Upper lobe of left lung (tissue), 6 donors: ENCODE data around the gene DOCK8. TPM values are rescaled to one million over a fixed set of nuclear protein-coding genes. Genes with fewer than 3 reads are reported as not detected.

Experiments
- ATAC-seq, 2 donors: fragments of 200-7000 bp; cut with Tn5 transposase; one replicate each; pipeline ENCODE4 v1.9.1; 2022; ENCODE audit warnings: mild to moderate bottlenecking in 2 of 2, moderate library complexity in 2 of 2; ENCODE audit not compliant: low FRiP score in 2 of 2
- DNase-seq, 2 donors: peaks; one replicate each; pipeline ENCODE4 v3.0.0-alpha.2; 2019 to 2020
- H3K27ac ChIP-seq, 4 donors: fragments of 200-600 bp; sonication (generic); one replicate each; pipeline ENCODE4 v1.5.1; 2016 to 2019
- H3K27me3 ChIP-seq, 4 donors: fragments of 200-600 bp; sonication (generic); one replicate each; pipeline ENCODE4 v1.5.1; 2017 to 2019
- H3K36me3 ChIP-seq, 4 donors: fragments of 200-600 bp; sonication (generic); one replicate each; pipeline ENCODE4 v1.5.1; 2016 to 2019
- H3K4me1 ChIP-seq, 4 donors: fragments of 200-600 bp; sonication (generic); one replicate each; pipeline ENCODE4 v1.5.1; 2018 to 2019
- H3K4me3 ChIP-seq, 4 donors: fragments of 200-600 bp; sonication (generic); one replicate each; pipeline ENCODE4 v1.5.1; 2017 to 2019; ENCODE audit warnings: mild to moderate bottlenecking in 2 of 4, moderate library complexity in 1 of 4
- H3K9me3 ChIP-seq, 4 donors: fragments of 200-600 bp; sonication (generic); one replicate each; pipeline ENCODE4 v1.5.1; 2018 to 2019
- EP300 ChIP-seq, 4 donors: sonication (generic); formaldehyde crosslinking; IDR thresholded peaks; one replicate each; pipeline ENCODE4 v1.5.1; 2017; ENCODE audit warnings: antibody characterized with exemption in 4 of 4, control low read depth in 2 of 4
- POLR2A ChIP-seq, 4 donors: fragments of 450-650 bp; IDR thresholded peaks; one replicate each; pipeline ENCODE4 v1.5.1; 2016 to 2017; ENCODE audit warnings: antibody characterized with exemption in 4 of 4, mild to moderate bottlenecking in 2 of 4
- POLR2AphosphoS5 ChIP-seq, 2 donors: sonication (generic); formaldehyde crosslinking; IDR thresholded peaks; one replicate each; pipeline ENCODE4 v1.5.1; 2017; ENCODE audit warnings: antibody characterized with exemption in 2 of 2
- WGBS, 2 donors: methylation state at CpG; one replicate each; pipeline ENCODE4 v1.1.5; 2017 to 2018; 5-methylcytosine and 5-hydroxymethylcytosine counted together
- total RNA-seq, 6 donors: library from RNA; depleted of rRNA in 4 of 6; stranded (reverse); fragments of >200 nt in 4 of 6; gene quantifications; one replicate each; pipeline versions ENCODE4 v1.1.0 to v1.2.1, GENCODE V29; 2016 to 2021
- TF ChIP-seq, protein P1 (sequence below), 6 experiments: fragments of 450-650 bp in 4 of 6; fragments of 200-600 bp in 2 of 6; sonication (generic) in 2 of 6; IDR thresholded peaks; one replicate each; pipeline ENCODE4 v1.5.1; 2016 to 2019; ENCODE audit warnings: antibody characterized with exemption in 6 of 6
- donor health status: DM: no; HTN: no; CAD: no; lungs with moderate emphysema.
- donor health status: DM: no; HTN: yes; CAD: no; lungs with severe emphysema.

DOCK8 gene
- total RNA-seq, 6 donors from 2014 or later: 44.7 to 103 (median 74.6) TPM

DNA sequence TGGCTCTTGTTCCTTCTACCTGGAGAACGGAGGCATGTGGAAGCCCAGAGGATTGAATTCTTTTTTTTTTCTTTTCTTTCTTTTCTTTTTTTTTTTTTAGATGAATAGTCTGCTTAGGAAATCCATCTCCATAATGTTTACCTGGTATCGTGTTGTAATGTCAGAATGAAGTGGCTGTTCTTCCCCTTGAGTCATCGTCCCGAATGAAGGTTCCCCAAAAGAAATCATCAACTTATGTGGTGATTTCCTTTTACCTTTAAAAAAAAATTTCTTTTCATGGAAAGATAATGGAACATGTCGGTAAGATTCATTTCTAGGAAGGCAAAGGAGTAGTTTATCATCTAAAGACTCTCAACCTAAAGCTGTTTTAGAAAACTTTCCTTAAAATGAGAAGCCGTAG lies 59.7 kb downstream of the DOCK8 start:
- Histone ChIP-seq H3K4me1 (peaks cover 0 to 10% (median 3%) of the 10 kb centered on the region in 4 donors), H3K36me3 (no peaks in the 10 kb centered on the region), H3K4me3 (peak overlapping the region in 1 of 4 donors; percentile 22), H3K27me3 (no peaks in the 10 kb centered on the region), H3K27ac (peak overlapping the region in 3 of 4 donors; percentile 85 to 87 (median 85)), H3K9me3 (no peaks in the 10 kb centered on the region)
- TF ChIP-seq POLR2AphosphoS5 (IDR thresholded peaks at IDR 0.05) (no peak), POLR2A (IDR thresholded peaks at IDR 0.05) (no peak), EP300 (IDR thresholded peaks at IDR 0.05) (no peak)
- TF ChIP-seq, protein P1, sequence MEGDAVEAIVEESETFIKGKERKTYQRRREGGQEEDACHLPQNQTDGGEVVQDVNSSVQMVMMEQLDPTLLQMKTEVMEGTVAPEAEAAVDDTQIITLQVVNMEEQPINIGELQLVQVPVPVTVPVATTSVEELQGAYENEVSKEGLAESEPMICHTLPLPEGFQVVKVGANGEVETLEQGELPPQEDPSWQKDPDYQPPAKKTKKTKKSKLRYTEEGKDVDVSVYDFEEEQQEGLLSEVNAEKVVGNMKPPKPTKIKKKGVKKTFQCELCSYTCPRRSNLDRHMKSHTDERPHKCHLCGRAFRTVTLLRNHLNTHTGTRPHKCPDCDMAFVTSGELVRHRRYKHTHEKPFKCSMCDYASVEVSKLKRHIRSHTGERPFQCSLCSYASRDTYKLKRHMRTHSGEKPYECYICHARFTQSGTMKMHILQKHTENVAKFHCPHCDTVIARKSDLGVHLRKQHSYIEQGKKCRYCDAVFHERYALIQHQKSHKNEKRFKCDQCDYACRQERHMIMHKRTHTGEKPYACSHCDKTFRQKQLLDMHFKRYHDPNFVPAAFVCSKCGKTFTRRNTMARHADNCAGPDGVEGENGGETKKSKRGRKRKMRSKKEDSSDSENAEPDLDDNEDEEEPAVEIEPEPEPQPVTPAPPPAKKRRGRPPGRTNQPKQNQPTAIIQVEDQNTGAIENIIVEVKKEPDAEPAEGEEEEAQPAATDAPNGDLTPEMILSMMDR (IDR thresholded peaks at IDR 0.05): no peak
- DNase-seq (no peak), ATAC-seq (no peak)
- 59 to 63% methylated on average over 6 of the region's 6 CpGs for WGBS, 2 donors

DNA sequence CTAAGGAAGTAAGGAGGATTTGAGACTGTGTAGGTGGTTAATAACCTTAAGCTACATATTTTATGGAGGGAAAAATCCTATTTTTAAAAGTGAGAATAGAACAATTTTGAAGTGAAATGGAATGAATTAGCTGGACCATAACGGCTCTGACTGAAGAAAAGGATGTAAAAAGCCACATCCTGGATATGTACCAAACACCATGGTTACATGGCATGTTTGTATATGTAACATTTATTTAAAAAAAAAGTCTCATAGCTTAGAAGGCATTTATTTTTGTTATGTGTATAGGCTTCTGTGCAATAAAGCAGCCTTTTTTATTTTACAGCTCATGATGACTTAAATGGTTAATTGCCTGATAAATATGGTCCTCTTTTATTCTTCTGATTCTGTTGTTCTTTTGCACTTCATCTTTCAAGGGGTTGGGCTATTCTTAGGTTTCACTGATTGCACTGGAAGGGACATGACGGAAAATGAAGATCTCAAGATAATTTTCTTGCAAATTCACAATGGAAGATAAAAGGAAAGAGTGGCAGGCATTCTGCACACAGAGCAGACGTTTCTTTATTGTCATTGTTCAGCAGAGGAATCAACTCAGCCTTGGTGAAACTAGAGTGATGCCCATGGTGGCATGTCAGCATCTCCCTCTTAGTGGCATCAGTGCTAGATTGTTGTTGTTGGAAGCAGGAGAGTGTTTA lies 63.1 kb downstream of the DOCK8 start:
- H3K36me3 ChIP-seq: no peaks in the 10 kb centered on the region
- peaks cover 0 to 6% (median 0%) of the 10 kb centered on the region in 4 donors for H3K4me1 ChIP-seq
- DNase-seq: no peak
- no peak for ATAC-seq
- peak overlapping the region in 1 of 4 donors; percentile 49 for H3K27ac ChIP-seq
- TF ChIP-seq EP300 (IDR thresholded peaks at IDR 0.05) (no peak), POLR2AphosphoS5 (IDR thresholded peaks at IDR 0.05) (no peak), POLR2A (IDR thresholded peaks at IDR 0.05) (no peak)
- TF ChIP-seq, protein P1 (IDR thresholded peaks at IDR 0.05): no peak
- H3K4me3 ChIP-seq: no peak overlapping the region
- 39 to 52% methylated on average over 3 of the region's 3 CpGs for WGBS, 2 donors
- no peaks in the 10 kb centered on the region for H3K9me3 ChIP-seq
- no peaks in the 10 kb centered on the region for H3K27me3 ChIP-seq

DNA sequence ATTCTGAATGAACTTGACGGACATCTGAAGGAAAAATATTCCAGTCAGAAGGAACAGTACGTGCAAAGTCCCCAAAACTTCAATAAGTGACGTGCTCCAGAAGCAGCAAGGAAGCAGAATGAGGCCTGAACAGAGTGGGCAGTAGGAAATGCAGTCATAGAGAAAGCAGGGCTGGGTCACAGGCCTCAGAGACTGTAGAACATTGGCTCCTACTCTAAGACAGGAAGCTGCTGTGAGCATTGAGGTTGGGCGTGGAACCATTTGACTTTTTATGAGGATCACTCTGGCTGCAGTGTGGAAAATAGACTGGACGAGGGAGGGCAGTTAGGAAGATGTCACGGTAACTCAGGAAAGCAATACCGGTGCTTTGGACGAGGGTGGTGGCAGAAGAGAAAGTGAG lies 64.0 kb downstream of the DOCK8 start:
- H3K4me1 ChIP-seq: peaks cover 0 to 6% (median 0%) of the 10 kb centered on the region in 4 donors
- no peaks in the 10 kb centered on the region for H3K9me3 ChIP-seq
- peak overlapping the region in 3 of 4 donors; percentile 7 to 49 (median 36) for H3K27ac ChIP-seq
- no peaks in the 10 kb centered on the region for H3K27me3 ChIP-seq
- ATAC-seq (peak in 1 of 2 donors; percentile 75), DNase-seq (peak in 1 of 2 donors; percentile 35)
- TF ChIP-seq POLR2AphosphoS5 (IDR thresholded peaks at IDR 0.05): no peak
- TF ChIP-seq, protein P1 (IDR thresholded peaks at IDR 0.05): no peak
- TF ChIP-seq POLR2A (IDR thresholded peaks at IDR 0.05): no peak
- TF ChIP-seq EP300 (IDR thresholded peaks at IDR 0.05): no peak
- 66 to 71% methylated on average over 8 of the region's 8 CpGs for WGBS, 2 donors
- no peak overlapping the region for H3K4me3 ChIP-seq
- no peaks in the 10 kb centered on the region for H3K36me3 ChIP-seq

DNA sequence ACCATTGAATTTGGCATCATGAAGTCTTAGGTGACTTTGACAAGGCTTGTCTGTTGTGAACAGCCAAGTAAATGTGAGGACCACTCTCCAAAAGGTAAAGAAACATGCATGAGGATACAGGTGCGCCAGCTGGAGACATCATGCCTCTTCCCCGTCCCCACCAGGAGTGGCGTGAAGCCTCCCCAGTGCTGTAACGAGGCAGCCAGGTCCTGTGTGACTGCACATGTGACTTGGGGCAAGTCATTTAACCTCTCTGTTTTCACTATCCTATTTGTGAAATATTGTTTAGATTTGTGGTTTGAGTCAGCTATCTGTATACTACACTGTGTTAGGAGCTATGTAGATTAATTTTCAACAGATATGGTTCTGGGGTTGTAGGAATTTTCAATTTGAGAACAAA lies 65.0 kb downstream of the DOCK8 start:
- DNase-seq (no peak), ATAC-seq (no peak)
- 88% methylated on average over 4 of the region's 4 CpGs for WGBS, 2 donors
- no peak for TF ChIP-seq POLR2A (IDR thresholded peaks at IDR 0.05)
- TF ChIP-seq EP300 (IDR thresholded peaks at IDR 0.05): no peak
- no peak for TF ChIP-seq POLR2AphosphoS5 (IDR thresholded peaks at IDR 0.05)
- TF ChIP-seq, protein P1 (IDR thresholded peaks at IDR 0.05): no peak
- no peaks in the 10 kb centered on the region for H3K27me3 ChIP-seq
- peaks cover 0 to 6% (median 0%) of the 10 kb centered on the region in 4 donors for H3K4me1 ChIP-seq
- no peak overlapping the region for H3K27ac ChIP-seq
- no peaks in the 10 kb centered on the region for H3K9me3 ChIP-seq
- H3K36me3 ChIP-seq: no peaks in the 10 kb centered on the region
- no peak overlapping the region for H3K4me3 ChIP-seq
